Measurements from ENCODE around the gene RYR2. TPM values are rescaled to one million over a fixed set of nuclear protein-coding genes. Genes with fewer than 3 reads are reported as not detected.

Gene RYR2
- total RNA-seq, 1 donor from 2014 or later = not detected

DNA sequence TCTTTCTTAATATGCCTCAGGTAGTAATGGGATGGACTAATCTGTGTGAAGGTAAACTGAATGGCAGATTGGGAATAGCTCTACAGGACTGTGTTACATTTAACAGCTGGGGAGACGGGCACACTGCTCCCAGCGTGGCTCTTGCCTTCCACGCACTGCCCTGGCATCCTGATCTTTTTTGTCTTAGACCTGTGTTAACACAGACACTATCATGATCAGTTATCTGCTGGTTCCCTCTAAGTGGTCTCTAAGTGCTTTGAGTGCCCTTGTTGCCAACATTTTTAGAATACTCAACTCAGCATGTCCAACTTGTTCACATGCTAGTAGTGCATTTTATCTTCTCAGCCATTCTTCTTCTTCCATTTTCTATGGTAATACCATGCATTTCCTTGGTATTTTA, 208.1 kb downstream of the RYR2 start:
- Histone ChIP-seq H3K4me3 (ENCODE audit: low read depth, low read length) (no peak overlapping the region), H3K27me3 (ENCODE audit: control insufficient read depth, insufficient read depth, low read length) (no peaks in the 10 kb centered on the region), H3K36me3 (ENCODE audit: control insufficient read depth, insufficient read depth, low read length) (no peaks in the 10 kb centered on the region)
- TF ChIP-seq, protein P1, sequence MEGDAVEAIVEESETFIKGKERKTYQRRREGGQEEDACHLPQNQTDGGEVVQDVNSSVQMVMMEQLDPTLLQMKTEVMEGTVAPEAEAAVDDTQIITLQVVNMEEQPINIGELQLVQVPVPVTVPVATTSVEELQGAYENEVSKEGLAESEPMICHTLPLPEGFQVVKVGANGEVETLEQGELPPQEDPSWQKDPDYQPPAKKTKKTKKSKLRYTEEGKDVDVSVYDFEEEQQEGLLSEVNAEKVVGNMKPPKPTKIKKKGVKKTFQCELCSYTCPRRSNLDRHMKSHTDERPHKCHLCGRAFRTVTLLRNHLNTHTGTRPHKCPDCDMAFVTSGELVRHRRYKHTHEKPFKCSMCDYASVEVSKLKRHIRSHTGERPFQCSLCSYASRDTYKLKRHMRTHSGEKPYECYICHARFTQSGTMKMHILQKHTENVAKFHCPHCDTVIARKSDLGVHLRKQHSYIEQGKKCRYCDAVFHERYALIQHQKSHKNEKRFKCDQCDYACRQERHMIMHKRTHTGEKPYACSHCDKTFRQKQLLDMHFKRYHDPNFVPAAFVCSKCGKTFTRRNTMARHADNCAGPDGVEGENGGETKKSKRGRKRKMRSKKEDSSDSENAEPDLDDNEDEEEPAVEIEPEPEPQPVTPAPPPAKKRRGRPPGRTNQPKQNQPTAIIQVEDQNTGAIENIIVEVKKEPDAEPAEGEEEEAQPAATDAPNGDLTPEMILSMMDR (IDR thresholded peaks at IDR 0.05; ENCODE audit: insufficient read depth, low read length, poor library complexity, severe bottlenecking) = no peak
- DNase-seq (ENCODE audit: low read depth) = no peak

GRCh38 chr1:237255071-237255470, 213.1 kb downstream of the RYR2 start:
- TF ChIP-seq, protein P1 (IDR thresholded peaks at IDR 0.05; ENCODE audit: insufficient read depth, low read length, poor library complexity, severe bottlenecking) = no peak
- Histone ChIP-seq H3K36me3 (ENCODE audit: control insufficient read depth, insufficient read depth, low read length) (no peaks in the 10 kb centered on the region), H3K4me3 (ENCODE audit: low read depth, low read length) (no peak overlapping the region), H3K27me3 (ENCODE audit: control insufficient read depth, insufficient read depth, low read length) (no peaks in the 10 kb centered on the region)
- no peak for DNase-seq (ENCODE audit: low read depth)

DNA sequence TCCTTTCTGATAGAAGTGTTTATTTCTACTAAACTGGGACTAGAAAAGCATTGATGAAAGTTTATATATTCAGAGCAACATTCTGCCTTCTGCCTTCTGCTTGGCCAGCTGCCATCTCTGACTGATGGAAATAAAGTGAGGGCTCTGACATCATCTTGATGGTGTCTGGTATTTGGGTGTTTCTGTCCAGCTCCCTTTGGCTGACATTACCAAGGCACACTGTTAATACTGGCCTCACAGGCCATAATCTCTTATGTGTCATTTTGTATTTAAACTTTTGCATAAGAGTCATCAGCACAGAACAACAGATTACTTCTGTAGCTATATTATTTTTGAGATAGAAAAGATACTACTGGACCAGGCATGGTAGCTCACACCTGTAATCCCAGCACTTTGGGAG, 216.9 kb downstream of the RYR2 start:
- no peaks in the 10 kb centered on the region for H3K36me3 ChIP-seq (ENCODE audit: control insufficient read depth, insufficient read depth, low read length)
- TF ChIP-seq, protein P1 (IDR thresholded peaks at IDR 0.05; ENCODE audit: insufficient read depth, low read length, poor library complexity, severe bottlenecking) = no peak
- no peak for DNase-seq (ENCODE audit: low read depth)
- H3K4me3 ChIP-seq (ENCODE audit: low read depth, low read length) = no peak overlapping the region
- H3K27me3 ChIP-seq (ENCODE audit: control insufficient read depth, insufficient read depth, low read length) = no peaks in the 10 kb centered on the region

DNA sequence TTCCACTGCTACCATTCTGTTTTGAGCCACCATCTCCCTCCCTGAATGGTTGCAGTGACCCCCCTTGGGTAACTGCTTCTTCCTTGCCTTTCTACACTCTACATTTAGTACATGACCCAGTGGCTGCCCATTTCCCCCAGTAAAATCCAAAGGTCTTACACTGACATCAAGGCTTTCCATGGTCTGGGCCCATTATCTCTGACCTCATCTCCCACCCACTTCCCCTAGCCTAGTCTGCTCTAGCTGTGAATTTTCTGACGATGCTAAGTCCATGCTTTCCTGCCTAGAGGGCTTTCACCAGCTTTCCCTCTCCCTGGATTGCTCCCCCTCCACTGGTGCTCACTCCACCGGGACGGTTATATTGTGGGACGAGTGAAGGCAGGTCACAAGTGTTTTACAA, 219.2 kb downstream of the RYR2 start:
- TF ChIP-seq, protein P1 (IDR thresholded peaks at IDR 0.05; ENCODE audit: insufficient read depth, low read length, poor library complexity, severe bottlenecking) = no peak
- Histone ChIP-seq H3K4me3 (ENCODE audit: low read depth, low read length) (no peak overlapping the region), H3K36me3 (ENCODE audit: control insufficient read depth, insufficient read depth, low read length) (no peaks in the 10 kb centered on the region), H3K27me3 (ENCODE audit: control insufficient read depth, insufficient read depth, low read length) (no peaks in the 10 kb centered on the region)
- DNase-seq (ENCODE audit: low read depth) = no peak

GRCh38 chr1:237267743-237268142, 225.8 kb downstream of the RYR2 start:
- TF ChIP-seq, protein P1 (IDR thresholded peaks at IDR 0.05; ENCODE audit: insufficient read depth, low read length, poor library complexity, severe bottlenecking) = no peak
- Histone ChIP-seq H3K36me3 (ENCODE audit: control insufficient read depth, insufficient read depth, low read length) (no peaks in the 10 kb centered on the region), H3K27me3 (ENCODE audit: control insufficient read depth, insufficient read depth, low read length) (no peaks in the 10 kb centered on the region), H3K4me3 (ENCODE audit: low read depth, low read length) (no peak overlapping the region)
- DNase-seq (ENCODE audit: low read depth) = no peak

GRCh38 chr1:237269938-237270337, 228.0 kb downstream of the RYR2 start:
- TF ChIP-seq, protein P1 (IDR thresholded peaks at IDR 0.05; ENCODE audit: insufficient read depth, low read length, poor library complexity, severe bottlenecking) = no peak
- Histone ChIP-seq H3K27me3 (ENCODE audit: control insufficient read depth, insufficient read depth, low read length) (no peaks in the 10 kb centered on the region), H3K4me3 (ENCODE audit: low read depth, low read length) (no peak overlapping the region), H3K36me3 (ENCODE audit: control insufficient read depth, insufficient read depth, low read length) (no peaks in the 10 kb centered on the region)
- DNase-seq (ENCODE audit: low read depth) = no peak
